ENCODE measurements around the gene SLC18A3.

Gene SLC18A3

GRCh38 chr10:49651917-49652316, 41.8 kb downstream of the SLC18A3 start:
- DNase-seq (ENCODE audit: low spot score) = no peak

GRCh38 chr10:49652421-49653272, 42.5 kb downstream of the SLC18A3 start:
- no peak for DNase-seq (ENCODE audit: low spot score)

- DNase-seq (ENCODE audit: low spot score) = no peak
These were observed 43.3 kb downstream of the SLC18A3 start for GRCh38 chr10:49653273-49653929.

DNA sequence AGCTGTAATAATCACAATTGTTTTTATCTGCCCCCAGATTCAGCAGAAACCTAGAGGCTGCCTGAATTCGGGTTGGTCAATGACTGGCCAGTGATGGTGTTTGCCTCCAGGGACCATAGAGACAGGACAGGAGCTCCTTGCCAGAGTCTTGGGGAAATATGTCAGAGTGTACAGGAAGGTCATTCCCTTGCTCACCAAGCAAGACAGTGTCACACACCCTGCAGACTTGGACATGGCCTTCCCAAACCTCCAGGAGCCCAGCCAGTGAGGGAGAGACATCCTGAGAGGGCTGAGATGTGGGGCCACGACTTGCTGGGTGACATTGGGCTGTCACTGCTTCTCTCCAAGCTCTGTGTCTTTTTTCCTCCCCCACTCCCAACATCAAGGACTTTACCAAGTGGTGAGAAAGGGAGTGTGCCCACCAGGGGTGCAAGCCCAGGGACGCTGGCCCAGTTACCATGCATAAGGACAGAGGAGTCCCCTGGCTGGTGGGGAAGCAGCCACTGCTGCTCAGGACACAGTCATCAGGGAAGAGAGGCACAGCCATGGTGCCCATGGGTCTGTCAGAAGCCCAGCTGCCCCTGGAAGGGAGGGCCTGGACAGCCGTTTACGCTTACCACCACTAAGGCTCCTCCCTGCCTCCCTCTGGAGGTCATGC, 44.1 kb downstream of the SLC18A3 start:
- DNase-seq (ENCODE audit: low spot score) = no peak

GRCh38 chr10:49655099-49655498, 45.0 kb downstream of the SLC18A3 start:
- no peak for DNase-seq (ENCODE audit: low spot score)

GRCh38 chr10:49656845-49657493, 46.9 kb downstream of the SLC18A3 start:
- no peak for DNase-seq (ENCODE audit: low spot score)

DNA sequence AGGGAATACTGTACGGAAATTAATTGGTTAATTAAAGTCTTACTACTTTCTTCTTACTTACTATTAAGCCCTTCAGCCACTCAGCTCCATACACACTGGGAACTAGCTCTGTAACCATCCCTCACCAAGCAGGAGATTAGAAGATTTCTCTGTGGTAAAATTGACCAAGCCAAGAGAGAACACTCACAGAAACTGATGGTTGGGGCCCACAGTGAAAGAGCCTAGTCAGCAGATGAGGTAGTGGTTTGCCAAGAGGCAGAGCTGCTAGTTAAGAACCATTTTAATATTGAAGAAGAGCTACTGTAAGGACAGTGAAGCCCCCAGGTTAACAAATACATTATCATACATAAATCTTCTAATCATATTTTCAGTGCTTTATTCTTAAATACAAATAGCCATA, 47.5 kb downstream of the SLC18A3 start:
- no peak for DNase-seq (ENCODE audit: low spot score)

DNA sequence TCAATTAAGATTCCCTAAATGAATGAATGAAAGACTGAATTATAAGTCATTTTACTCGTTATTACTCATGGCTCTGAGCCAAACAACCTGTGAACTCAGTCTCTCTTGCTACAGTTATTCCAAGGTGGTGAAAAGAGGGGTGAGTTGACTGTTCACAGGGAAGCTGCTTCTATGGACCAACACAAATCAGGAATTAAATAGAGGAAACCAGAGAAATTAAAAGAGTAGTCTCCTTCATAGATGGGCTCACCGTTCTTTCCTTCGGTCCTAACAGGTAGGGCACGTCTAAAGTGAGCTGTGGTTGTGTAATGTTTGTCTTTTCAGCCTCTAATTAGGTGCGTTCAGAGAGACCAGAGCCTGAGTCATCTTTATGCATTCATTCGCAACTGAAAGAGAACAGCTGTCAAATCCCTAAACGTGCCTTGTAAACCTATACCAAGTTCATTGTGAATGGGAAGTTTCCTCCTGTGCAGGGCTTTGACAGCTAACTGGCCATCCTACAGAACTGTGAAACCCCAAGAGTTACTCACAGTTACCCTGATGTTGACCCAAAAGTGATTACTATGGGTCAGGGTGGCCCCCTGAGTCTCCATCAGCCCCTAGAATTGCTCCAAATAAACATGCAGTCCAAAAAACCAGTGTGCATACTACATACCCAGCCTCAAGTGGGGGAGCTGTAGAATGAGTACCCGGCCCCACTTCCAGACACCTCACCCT, 51.2 kb downstream of the SLC18A3 start:
- DNase-seq (ENCODE audit: low spot score) = no peak
